CD4-positive, alpha-beta memory T cell (primary cell): ENCODE measurements around the gene COLQ. TPM values are rescaled to one million over a fixed set of nuclear protein-coding genes. Genes with fewer than 3 reads are reported as not detected.

Experiments used
- CTCF ChIA-PET: fragments of 350-600 bp; sonication (Branson Sonifier 250); formaldehyde crosslinking; loops from one replicate; lab custom pipeline; 2021; ENCODE audit warnings: inconsistent platforms; ENCODE audit not compliant: partially characterized antibody; lab: Charles Lee
- POLR2A ChIA-PET: fragments of 350-600 bp; sonication (Branson Sonifier 250); formaldehyde crosslinking; loops from one replicate; lab custom pipeline; 2021; ENCODE audit not compliant: partially characterized antibody; lab: Charles Lee
- DNase-seq, 5 donors: peaks; one replicate each; pipeline versions ENCODE4 v3.0.0 to v3.0.0-alpha.2; 2020 to 2022; ENCODE audit warnings: mixed read lengths in 1 of 5
- H3K27ac ChIP-seq: one replicate; pipeline ENCODE4 v1.7.0; 2013; ENCODE audit warnings: low read depth, low read length
- H3K27me3 ChIP-seq: 2 replicates; pipeline ENCODE4 v1.7.0; 2013; ENCODE audit warnings: mild to moderate bottlenecking, low read length, moderate library complexity; ENCODE audit not compliant: insufficient read depth
- H3K36me3 ChIP-seq: 2 replicates; pipeline ENCODE4 v1.7.0; 2013; ENCODE audit warnings: mild to moderate bottlenecking, low read length, moderate library complexity; ENCODE audit not compliant: insufficient read depth
- H3K4me1 ChIP-seq: 2 replicates; pipeline ENCODE4 v1.7.0; 2013; ENCODE audit warnings: mild to moderate bottlenecking, low read length, moderate library complexity; ENCODE audit not compliant: insufficient read depth
- H3K4me3 ChIP-seq, 2 donors: one replicate each; pipeline ENCODE4 v1.7.0; 2013; ENCODE audit warnings: low read length in 2 of 2, mild to moderate bottlenecking in 1 of 2
- H3K9me3 ChIP-seq, 2 donors: one replicate each; pipeline ENCODE4 v1.7.0; 2013; ENCODE audit warnings: low read length in 2 of 2, control low read depth in 1 of 2; ENCODE audit not compliant: control insufficient read depth in 1 of 2
- H3K27ac Mint-ChIP-seq, 7 donors: one replicate each; pipeline ENCODE4 v1.8.0; 2020 to 2021; ENCODE audit warnings: mixed read lengths in 7 of 7, mild to moderate bottlenecking in 6 of 7, inconsistent platforms in 3 of 7, moderate library complexity in 3 of 7
- H3K27me3 Mint-ChIP-seq, 2 donors: one replicate each; pipeline ENCODE4 v1.8.0; 2020 to 2021; ENCODE audit warnings: mixed read lengths in 2 of 2
- H3K36me3 Mint-ChIP-seq, 2 donors: one replicate each; pipeline ENCODE4 v1.8.0; 2020 to 2021; ENCODE audit warnings: mixed read lengths in 2 of 2, inconsistent platforms in 1 of 2, mild to moderate bottlenecking in 1 of 2
- H3K4me1 Mint-ChIP-seq, 4 donors: one replicate each; pipeline ENCODE4 v1.8.0; 2020 to 2021; ENCODE audit warnings: mixed read lengths in 4 of 4, mild to moderate bottlenecking in 1 of 4
- H3K4me3 Mint-ChIP-seq, 8 donors: one replicate each; pipeline ENCODE4 v1.8.0; 2020 to 2021; ENCODE audit warnings: mixed read lengths in 8 of 8, mild to moderate bottlenecking in 7 of 8, moderate library complexity in 6 of 8, inconsistent platforms in 3 of 8
- H3K9me3 Mint-ChIP-seq, 8 donors: one replicate each; pipeline ENCODE4 v1.8.0; 2020 to 2021; ENCODE audit warnings: mixed read lengths in 8 of 8, mild to moderate bottlenecking in 5 of 8, inconsistent platforms in 3 of 8, moderate library complexity in 1 of 8
- intact Hi-C: fragments of 100-400 bp; cut with micrococcal nuclease; formaldehyde crosslinking; loops from one replicate; pipeline ENCODE4 v1.15.1; 2023
- polyA plus RNA-seq, 2 donors: library from polyadenylated mRNA; unstranded; fragments of 300-500 nt; fragmentation: Illumina TruSeq; gene quantifications; one replicate each; pipeline ENCODE4 v1.2.3, GENCODE V29; 2021
- total RNA-seq, 2 experiments: library from RNA; stranded (reverse); gene quantifications; one replicate each; pipeline ENCODE4 v1.2.3, GENCODE V29; 2021

COLQ gene
- total and polyA plus RNA-seq, 4 experiments from 2014 or later = 2.8 to 9.7 (median 6.2) TPM

DNA sequence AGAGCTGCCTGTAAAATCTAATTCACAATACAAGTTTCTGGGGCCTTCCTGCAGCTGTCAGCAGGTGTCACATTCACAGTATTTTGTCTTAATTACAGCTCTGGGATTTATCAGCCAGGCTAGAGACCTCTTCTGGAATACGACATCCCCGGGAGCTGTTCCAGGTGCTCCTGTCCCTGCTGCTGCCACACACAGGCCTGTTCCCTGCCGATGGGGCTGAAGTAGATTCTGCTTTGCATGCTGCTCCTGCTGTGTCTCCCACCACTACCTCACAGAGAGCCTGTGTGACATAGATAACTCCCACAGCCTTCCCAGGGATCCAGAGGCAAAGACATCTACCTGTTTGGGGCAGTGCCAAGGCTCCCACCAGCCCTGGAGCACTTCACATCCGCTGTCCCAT is 20.4 kb downstream of the COLQ start:
- no peaks in the 10 kb centered on the region for H3K9me3 ChIP-seq
- Mint-ChIP-seq H3K9me3 (peaks cover 0 to 2% (median 0%) of the 10 kb centered on the region in 8 donors), H3K27ac (peak overlapping the region in 2 of 7 donors; percentile 47 to 58), H3K4me3 (no peak overlapping the region), H3K27me3 (no peaks in the 10 kb centered on the region), H3K4me1 (peaks cover 10 to 32% (median 18%) of the 10 kb centered on the region in 4 donors), H3K36me3 (no peaks in the 10 kb centered on the region)
- H3K4me3 ChIP-seq = no peak overlapping the region
- POLR2A ChIA-PET = no interaction called here
- H3K36me3 ChIP-seq = no peaks in the 10 kb centered on the region
- CTCF ChIA-PET = interaction anchor here (0.6 kb wide), 1 partner anchor 33 kb away, joined by 3 read pairs; no protein-coding TSS in a partner anchor
- no peak for DNase-seq
- intact Hi-C loops = no loop called here
- no peak overlapping the region for H3K27ac ChIP-seq
- H3K27me3 ChIP-seq = no peaks in the 10 kb centered on the region
- H3K4me1 ChIP-seq = peaks cover 13% of the 10 kb centered on the region

DNA sequence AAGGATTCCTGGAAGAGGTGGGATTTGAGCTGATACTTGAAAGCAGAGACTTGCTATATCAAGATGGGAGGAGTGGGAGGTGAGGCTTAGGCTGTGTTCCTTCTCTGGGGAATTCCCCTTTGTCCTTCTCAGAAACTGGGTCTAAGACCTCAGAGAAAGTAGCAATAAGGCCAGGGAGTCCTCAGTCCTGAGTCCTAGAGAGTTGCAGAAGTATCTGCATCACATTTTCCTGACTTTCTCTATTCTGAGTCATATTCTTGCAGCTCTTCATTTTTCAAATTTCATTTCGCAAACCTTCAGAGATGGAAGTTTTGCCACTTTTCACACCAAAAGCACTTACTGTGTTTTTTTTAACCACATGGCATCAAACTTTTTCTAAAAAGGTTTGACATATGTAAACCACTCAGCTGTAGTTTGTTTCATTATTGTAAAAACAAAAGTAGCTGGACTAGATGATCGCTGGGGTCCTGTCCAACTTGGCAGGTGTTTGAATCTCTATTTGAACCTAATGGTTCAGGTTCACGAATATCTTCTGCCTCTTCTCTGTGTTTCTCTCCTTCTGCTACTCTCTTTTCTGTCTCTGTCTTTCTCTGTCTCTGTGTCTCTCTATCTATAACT is 21.3 kb downstream of the COLQ start:
- peak overlapping the region in 6 of 7 donors; percentile 1 to 58 (median 40) for H3K27ac Mint-ChIP-seq
- no peak for DNase-seq
- H3K9me3 ChIP-seq = no peaks in the 10 kb centered on the region
- H3K4me1 Mint-ChIP-seq = peaks cover 10 to 32% (median 18%) of the 10 kb centered on the region in 4 donors
- H3K27ac ChIP-seq = no peak overlapping the region
- H3K27me3 Mint-ChIP-seq = no peaks in the 10 kb centered on the region
- peak overlapping the region in 4 of 8 donors; percentile 0 to 47 (median 24) for H3K4me3 Mint-ChIP-seq
- H3K9me3 Mint-ChIP-seq = peaks cover 0 to 2% (median 0%) of the 10 kb centered on the region in 8 donors
- intact Hi-C loops = no loop called here
- ChIA-PET CTCF (no interaction called here), POLR2A (no interaction called here)
- no peaks in the 10 kb centered on the region for H3K36me3 ChIP-seq
- H3K4me1 ChIP-seq = peaks cover 13% of the 10 kb centered on the region
- no peaks in the 10 kb centered on the region for H3K36me3 Mint-ChIP-seq
- no peaks in the 10 kb centered on the region for H3K27me3 ChIP-seq
- no peak overlapping the region for H3K4me3 ChIP-seq

- Mint-ChIP-seq H3K27me3 (no peaks in the 10 kb centered on the region), H3K36me3 (no peaks in the 10 kb centered on the region), H3K4me3 (no peak overlapping the region), H3K9me3 (peaks cover 0 to 2% (median 0%) of the 10 kb centered on the region in 8 donors), H3K4me1 (peaks cover 12 to 37% (median 20%) of the 10 kb centered on the region in 4 donors), H3K27ac (peak overlapping the region in 2 of 7 donors; percentile 29 to 34)
- Histone ChIP-seq H3K27ac (no peak overlapping the region), H3K27me3 (no peaks in the 10 kb centered on the region), H3K9me3 (no peaks in the 10 kb centered on the region), H3K4me1 (peaks cover 13% of the 10 kb centered on the region), H3K4me3 (no peak overlapping the region), H3K36me3 (no peaks in the 10 kb centered on the region)
- no peak for DNase-seq
- intact Hi-C loops = no loop called here
- ChIA-PET POLR2A (no interaction called here), CTCF (interaction anchor here (0.8 kb wide), 1 partner anchor 67 kb away, joined by 3 read pairs; no protein-coding TSS in a partner anchor)
These were observed 22.0 kb downstream of the COLQ start for GRCh38 chr3:15499536-15499935.

DNA sequence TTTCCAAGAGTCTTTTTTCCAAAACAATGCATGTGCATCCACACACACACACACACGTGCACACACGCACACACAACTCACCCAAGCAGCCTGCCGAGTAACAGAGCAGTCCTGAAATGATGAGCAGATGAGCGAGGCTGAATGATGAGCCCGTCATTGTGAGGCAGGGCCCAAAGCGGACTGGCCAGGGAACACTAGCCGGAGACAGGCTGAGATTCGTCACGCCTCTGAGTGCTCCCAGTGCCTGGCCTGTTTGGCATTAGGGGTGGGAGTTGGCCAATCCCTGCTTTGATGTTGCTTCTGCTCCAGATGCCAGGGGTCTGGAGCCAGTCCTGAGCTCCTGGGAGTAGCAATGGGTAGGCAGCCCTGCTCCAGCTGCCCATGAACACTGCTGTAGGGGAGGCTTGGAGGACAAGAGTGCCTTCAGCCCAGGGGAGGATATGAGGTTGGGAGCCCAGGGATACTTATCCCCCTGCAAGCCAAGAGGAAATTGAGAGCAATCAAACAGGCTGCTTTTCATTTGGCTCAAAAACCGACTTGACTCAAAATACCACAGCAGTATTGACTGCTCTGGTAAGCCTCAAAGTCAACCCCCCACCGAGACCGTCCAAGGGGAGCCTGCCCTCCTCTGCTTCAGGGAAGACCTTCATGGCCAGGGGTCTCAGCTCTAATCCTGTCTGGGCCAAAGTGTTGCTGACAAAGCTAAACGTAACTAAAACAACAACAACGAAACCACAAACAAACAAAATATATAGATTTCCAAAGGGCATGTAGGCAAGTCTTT is 22.9 kb downstream of the COLQ start:
- intact Hi-C loops = no loop called here
- H3K36me3 Mint-ChIP-seq = no peaks in the 10 kb centered on the region
- DNase-seq = no peak
- CTCF ChIA-PET = interaction anchor here (0.8 kb wide), 2 partner anchors 16 to 68 kb away, joined by 3 to 4 read pairs; no protein-coding TSS in a partner anchor
- no peak overlapping the region for H3K27ac Mint-ChIP-seq
- H3K27ac ChIP-seq = no peak overlapping the region
- H3K9me3 Mint-ChIP-seq = peaks cover 0 to 2% (median 0%) of the 10 kb centered on the region in 8 donors
- H3K4me3 Mint-ChIP-seq = no peak overlapping the region
- H3K9me3 ChIP-seq = no peaks in the 10 kb centered on the region
- H3K4me3 ChIP-seq = no peak overlapping the region
- no peaks in the 10 kb centered on the region for H3K27me3 ChIP-seq
- no peaks in the 10 kb centered on the region for H3K36me3 ChIP-seq
- peaks cover 18 to 45% (median 24%) of the 10 kb centered on the region in 4 donors for H3K4me1 Mint-ChIP-seq
- no peaks in the 10 kb centered on the region for H3K27me3 Mint-ChIP-seq
- POLR2A ChIA-PET = no interaction called here
- peaks cover 13% of the 10 kb centered on the region for H3K4me1 ChIP-seq

DNA sequence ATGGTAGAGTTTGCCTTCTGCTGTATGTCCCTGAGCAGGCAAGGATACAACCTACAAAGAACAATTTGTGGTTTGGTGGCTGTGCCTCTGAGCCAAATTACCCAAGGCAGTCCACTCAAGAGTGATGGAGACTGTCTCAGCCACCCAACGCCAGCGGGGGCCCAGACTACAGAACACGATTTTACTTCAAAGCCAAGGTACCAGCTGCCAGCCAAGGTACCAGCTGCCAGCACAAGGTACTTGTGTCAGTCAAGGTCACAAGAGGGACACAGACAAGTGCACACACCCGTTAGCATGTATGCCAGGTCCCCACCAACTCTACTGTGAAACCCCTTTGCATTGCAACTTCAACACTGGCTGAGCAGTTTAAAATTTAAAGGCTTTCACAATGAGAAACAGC is 23.5 kb downstream of the COLQ start:
- Histone ChIP-seq H3K27me3 (no peaks in the 10 kb centered on the region), H3K9me3 (no peaks in the 10 kb centered on the region), H3K4me1 (peaks cover 13% of the 10 kb centered on the region), H3K27ac (no peak overlapping the region), H3K4me3 (no peak overlapping the region), H3K36me3 (no peaks in the 10 kb centered on the region)
- ChIA-PET POLR2A (no interaction called here), CTCF (no interaction called here)
- peak overlapping the region in 1 of 8 donors; percentile 18 for H3K4me3 Mint-ChIP-seq
- H3K27me3 Mint-ChIP-seq = no peaks in the 10 kb centered on the region
- intact Hi-C loops = no loop called here
- DNase-seq = no peak
- H3K4me1 Mint-ChIP-seq = peaks cover 18 to 45% (median 24%) of the 10 kb centered on the region in 4 donors
- H3K9me3 Mint-ChIP-seq = peaks cover 0 to 2% (median 0%) of the 10 kb centered on the region in 8 donors
- H3K36me3 Mint-ChIP-seq = peaks cover 0 to under 1% of the 10 kb centered on the region in 2 donors
- H3K27ac Mint-ChIP-seq = no peak overlapping the region

DNA sequence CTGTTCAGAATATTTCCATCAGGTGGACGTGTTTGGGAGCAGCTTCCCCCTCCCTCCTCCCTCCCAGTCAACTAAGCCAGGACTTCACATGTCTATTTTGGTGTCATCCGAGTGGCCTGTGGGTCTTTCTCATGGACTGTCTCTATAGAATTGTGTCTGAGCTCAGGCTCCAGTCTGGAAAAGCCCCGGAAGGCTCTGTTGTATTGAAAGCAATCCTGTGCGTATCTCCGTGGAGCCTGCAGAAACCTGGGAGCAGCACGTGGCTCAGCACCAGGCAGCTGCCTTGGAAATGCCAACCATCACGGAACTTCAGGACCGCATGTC is 25.2 kb downstream of the COLQ start:
- intact Hi-C loops = no loop called here
- Mint-ChIP-seq H3K27me3 (no peaks in the 10 kb centered on the region), H3K36me3 (peaks cover 0 to 6% of the 10 kb centered on the region in 2 donors), H3K4me3 (peak overlapping the region in 1 of 8 donors; percentile 41), H3K9me3 (peaks cover 0 to 2% (median 0%) of the 10 kb centered on the region in 8 donors), H3K4me1 (peaks cover 18 to 40% (median 22%) of the 10 kb centered on the region in 4 donors), H3K27ac (no peak overlapping the region)
- no peak for DNase-seq
- H3K27ac ChIP-seq = no peak overlapping the region
- ChIA-PET POLR2A (no interaction called here), CTCF (no interaction called here)
- no peak overlapping the region for H3K4me3 ChIP-seq
- H3K27me3 ChIP-seq = no peaks in the 10 kb centered on the region
- peaks cover 13% of the 10 kb centered on the region for H3K4me1 ChIP-seq
- no peaks in the 10 kb centered on the region for H3K36me3 ChIP-seq
- H3K9me3 ChIP-seq = no peaks in the 10 kb centered on the region
